Mesenchymal stem cell (in vitro differentiated cells and primary cell): ENCODE results near the gene XRRA1.

Experiments
- DNase-seq: peaks from one replicate; pipeline ENCODE4 v3.0.0-alpha.2; 2013
- H2AFZ ChIP-seq: one replicate; pipeline ENCODE4 v1.6.1; 2013; ENCODE audit warnings: low read depth, mild to moderate bottlenecking, control low read depth, inconsistent platforms, low read length, moderate library complexity
- H2AK5ac ChIP-seq: 2 replicates; pipeline ENCODE4 v1.6.1; 2013; ENCODE audit warnings: low read length, moderate library complexity, mild to moderate bottlenecking, inconsistent platforms; ENCODE audit not compliant: severe bottlenecking
- H2BK120ac ChIP-seq: one replicate; pipeline ENCODE4 v1.6.1; 2013; ENCODE audit warnings: low read depth, mild to moderate bottlenecking, inconsistent platforms, low read length, moderate library complexity
- H2BK12ac ChIP-seq, 2 experiments: one replicate each; pipeline ENCODE4 v1.6.1; 2013; ENCODE audit warnings: inconsistent platforms in 2 of 2, low read length in 2 of 2, mild to moderate bottlenecking in 2 of 2, moderate library complexity in 2 of 2, control low read depth in 1 of 2
- H2BK15ac ChIP-seq: one replicate; pipeline ENCODE4 v1.6.1; 2013; ENCODE audit warnings: mild to moderate bottlenecking, low read depth, inconsistent platforms; ENCODE audit not compliant: poor library complexity, severe bottlenecking
- H2BK5ac ChIP-seq: 2 replicates; pipeline ENCODE4 v1.6.1; 2013; ENCODE audit warnings: low read depth, mild to moderate bottlenecking, low read length, control low read depth, inconsistent platforms; ENCODE audit not compliant: poor library complexity, severe bottlenecking
- H3K14ac ChIP-seq, 2 experiments: one replicate each; pipeline ENCODE4 v1.6.1; 2013; ENCODE audit warnings: inconsistent platforms in 2 of 2, low read length in 2 of 2, control low read depth in 1 of 2, mild to moderate bottlenecking in 1 of 2, moderate library complexity in 1 of 2
- H3K18ac ChIP-seq, 2 experiments: one replicate each; pipeline ENCODE4 v1.6.1; 2013; ENCODE audit warnings: inconsistent platforms in 2 of 2, low read length in 2 of 2, control low read depth in 1 of 2, low read depth in 1 of 2, mild to moderate bottlenecking in 1 of 2
- H3K23ac ChIP-seq, 2 experiments: one replicate each; pipeline ENCODE4 v1.6.1; 2013; ENCODE audit warnings: inconsistent platforms in 2 of 2, low read length in 2 of 2, mild to moderate bottlenecking in 2 of 2, moderate library complexity in 2 of 2, control low read depth in 1 of 2
- H3K27ac ChIP-seq: 2 replicates; pipeline ENCODE4 v1.5.1; 2013; ENCODE audit warnings: mild to moderate bottlenecking, moderate library complexity, low read length, control low read depth, inconsistent platforms; ENCODE audit not compliant: poor library complexity, severe bottlenecking
- H3K27me3 ChIP-seq, 2 experiments: 2 replicates each; pipeline versions ENCODE4 v1.6.1 to v1.7.0; 2013; ENCODE audit warnings: low read length in 2 of 2, mild to moderate bottlenecking in 2 of 2, moderate library complexity in 2 of 2, control low read depth in 1 of 2, inconsistent platforms in 1 of 2; ENCODE audit not compliant: control insufficient read depth in 1 of 2, insufficient read depth in 1 of 2
- H3K36me3 ChIP-seq, 2 experiments: 2 replicates each; pipeline versions ENCODE4 v1.6.1 to v1.7.0; 2013; ENCODE audit warnings: low read length in 2 of 2, control low read depth in 1 of 2, inconsistent platforms in 1 of 2, low read depth in 1 of 2, mild to moderate bottlenecking in 1 of 2; ENCODE audit not compliant: insufficient read depth in 2 of 2, control insufficient read depth in 1 of 2
- H3K4ac ChIP-seq, 2 experiments: one replicate each; pipeline ENCODE4 v1.6.1; 2013; ENCODE audit warnings: inconsistent platforms in 2 of 2, low read length in 2 of 2, mild to moderate bottlenecking in 2 of 2, moderate library complexity in 2 of 2, control low read depth in 1 of 2, low read depth in 1 of 2
- H3K4me1 ChIP-seq: 2 replicates; pipeline ENCODE4 v1.6.1; 2013; ENCODE audit warnings: low read depth, low read length, control low read depth; ENCODE audit not compliant: control insufficient read depth, insufficient read depth
- H3K4me2 ChIP-seq: 2 replicates; pipeline ENCODE4 v1.6.1; 2013; ENCODE audit warnings: low read length, mild to moderate bottlenecking, inconsistent platforms; ENCODE audit not compliant: poor library complexity, severe bottlenecking
- H3K4me3 ChIP-seq, 2 experiments: 2 replicates each; pipeline versions ENCODE4 v1.5.1 to v1.7.0; 2013; ENCODE audit warnings: low read length in 2 of 2, mild to moderate bottlenecking in 2 of 2, control low read depth in 1 of 2, low read depth in 1 of 2; ENCODE audit not compliant: insufficient read depth in 1 of 2
- H3K79me1 ChIP-seq: replicated peaks from 2 replicates; pipeline ENCODE4 v1.6.1; 2013; ENCODE audit warnings: mild to moderate bottlenecking, control low read depth, low read length, inconsistent platforms; ENCODE audit not compliant: poor library complexity, severe bottlenecking
- H3K9ac ChIP-seq: 2 replicates; pipeline ENCODE4 v1.7.0; 2013; ENCODE audit warnings: mild to moderate bottlenecking, low read length, moderate library complexity
- H3K9me3 ChIP-seq: 2 replicates; pipeline ENCODE4 v1.7.0; 2013; ENCODE audit warnings: mild to moderate bottlenecking, low read length; ENCODE audit not compliant: control insufficient read depth
- H4K8ac ChIP-seq: one replicate; pipeline ENCODE4 v1.6.1; 2013; ENCODE audit warnings: inconsistent platforms, mild to moderate bottlenecking, low read length, moderate library complexity
- H4K91ac ChIP-seq: one replicate; pipeline ENCODE4 v1.6.1; 2013; ENCODE audit warnings: mild to moderate bottlenecking, low read length, inconsistent platforms
- WGBS: methylation state at CpG from one replicate; pipeline ENCODE4 v1.1.7; 2013; ENCODE audit warnings: mixed read lengths; 5-methylcytosine and 5-hydroxymethylcytosine counted together

Gene XRRA1

DNA sequence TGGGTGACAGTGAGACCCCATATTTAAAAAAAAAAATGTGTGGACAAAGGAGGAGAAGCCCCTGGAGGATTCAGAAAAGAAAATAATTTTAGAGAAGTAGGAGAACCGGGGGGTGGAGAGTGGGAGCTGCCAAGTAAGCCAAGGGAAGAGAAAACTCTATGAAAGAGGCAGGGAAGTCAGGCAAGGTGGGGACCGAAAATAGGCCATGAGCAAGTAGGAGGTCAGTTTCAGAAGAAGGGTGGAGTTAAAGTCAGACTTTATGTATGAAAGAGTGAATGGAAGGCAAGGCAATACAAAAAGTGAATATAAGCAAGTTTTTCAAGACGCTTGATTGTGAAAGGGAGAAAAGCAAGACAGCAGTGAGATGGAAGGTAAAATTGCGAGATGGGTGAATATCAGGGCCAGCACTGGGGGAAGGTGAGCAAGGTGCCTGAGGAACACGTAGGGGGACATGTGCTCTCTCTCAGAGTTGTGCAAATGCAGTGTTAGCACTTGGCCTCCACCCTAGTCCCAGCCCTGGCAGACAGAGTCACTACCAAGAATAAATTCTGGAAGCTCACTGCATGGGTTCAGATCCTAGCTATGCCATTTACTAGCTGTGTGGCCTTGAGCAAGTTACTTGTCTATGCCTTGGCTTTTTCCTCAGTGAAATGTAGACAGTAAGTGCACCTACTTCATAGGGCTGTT, 6.7 kb downstream of the XRRA1 start:
- H3K18ac ChIP-seq, result no peak overlapping the region
- H3K79me1 ChIP-seq, result peaks cover 2% of the 10 kb centered on the region
- no peak overlapping the region for H3K23ac ChIP-seq
- H2BK5ac ChIP-seq, result no peak overlapping the region
- no peak overlapping the region for H2AK5ac ChIP-seq
- no peak for DNase-seq
- H3K4me1 ChIP-seq, result peaks cover 6% of the 10 kb centered on the region
- H2BK120ac ChIP-seq, result no peak overlapping the region
- H3K4me3 ChIP-seq, result peak overlapping the region in 1 of 2 experiments; percentile 32
- no peaks in the 10 kb centered on the region for H3K27me3 ChIP-seq
- H2AFZ ChIP-seq, result no peak overlapping the region
- H3K4ac ChIP-seq, result no peak overlapping the region
- no peak overlapping the region for H2BK15ac ChIP-seq
- peaks cover 0 to 11% of the 10 kb centered on the region in 2 experiments for H3K36me3 ChIP-seq
- no peak overlapping the region for H4K91ac ChIP-seq
- no peak overlapping the region for H4K8ac ChIP-seq
- H3K27ac ChIP-seq, result no peak overlapping the region
- no peaks in the 10 kb centered on the region for H3K9me3 ChIP-seq
- H3K9ac ChIP-seq, result peak overlapping the region; percentile 64
- 95% methylated on average over 5 of the region's 5 CpGs for WGBS
- no peak overlapping the region for H3K14ac ChIP-seq
- H2BK12ac ChIP-seq, result no peak overlapping the region
- no peak overlapping the region for H3K4me2 ChIP-seq

DNA sequence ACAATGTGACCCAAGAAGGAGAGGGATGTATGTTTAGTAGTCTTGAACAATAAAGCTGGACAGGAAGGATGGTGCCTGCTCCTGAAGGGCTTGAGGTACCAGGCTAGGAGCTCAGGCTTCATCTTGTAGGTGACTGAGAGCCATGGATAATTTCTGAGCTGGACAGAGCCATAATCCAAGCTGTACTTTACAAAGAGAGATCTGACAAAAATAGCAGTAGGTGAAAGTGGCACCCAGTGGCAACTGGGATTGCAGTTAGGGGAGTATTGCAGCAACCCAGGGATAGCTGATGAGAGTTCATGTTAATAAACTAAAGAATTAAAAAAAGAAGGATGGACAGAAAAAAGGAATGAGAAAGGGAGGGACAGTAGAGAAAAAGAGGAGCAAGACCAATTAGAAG, 7.4 kb downstream of the XRRA1 start:
- H3K23ac ChIP-seq, result no peak overlapping the region
- H3K27me3 ChIP-seq, result no peaks in the 10 kb centered on the region
- H2AK5ac ChIP-seq, result no peak overlapping the region
- H2BK120ac ChIP-seq, result no peak overlapping the region
- peaks cover 3 to 16% of the 10 kb centered on the region in 2 experiments for H3K36me3 ChIP-seq
- no peak overlapping the region for H2BK15ac ChIP-seq
- no peak overlapping the region for H3K9ac ChIP-seq
- no peak overlapping the region for H2AFZ ChIP-seq
- H4K91ac ChIP-seq, result no peak overlapping the region
- H3K4me2 ChIP-seq, result no peak overlapping the region
- peaks cover 2% of the 10 kb centered on the region for H3K79me1 ChIP-seq
- no peak for DNase-seq
- H3K18ac ChIP-seq, result no peak overlapping the region
- H4K8ac ChIP-seq, result no peak overlapping the region
- H2BK12ac ChIP-seq, result no peak overlapping the region
- H3K4me3 ChIP-seq, result no peak overlapping the region
- peaks cover 6% of the 10 kb centered on the region for H3K4me1 ChIP-seq
- H3K9me3 ChIP-seq, result no peaks in the 10 kb centered on the region
- no peak overlapping the region for H3K27ac ChIP-seq
- no peak overlapping the region for H3K4ac ChIP-seq
- no peak overlapping the region for H3K14ac ChIP-seq
- H2BK5ac ChIP-seq, result no peak overlapping the region

- no peak overlapping the region for H2AFZ ChIP-seq
- no peak overlapping the region for H2BK120ac ChIP-seq
- H3K4ac ChIP-seq, result no peak overlapping the region
- peaks cover 2% of the 10 kb centered on the region for H3K4me1 ChIP-seq
- H3K79me1 ChIP-seq, result no peaks in the 10 kb centered on the region
- no peak overlapping the region for H2BK15ac ChIP-seq
- no peaks in the 10 kb centered on the region for H3K9me3 ChIP-seq
- H2BK12ac ChIP-seq, result no peak overlapping the region
- peaks cover 7 to 48% of the 10 kb centered on the region in 2 experiments for H3K36me3 ChIP-seq
- H3K23ac ChIP-seq, result no peak overlapping the region
- no peak overlapping the region for H3K14ac ChIP-seq
- H4K91ac ChIP-seq, result no peak overlapping the region
- no peak overlapping the region for H2BK5ac ChIP-seq
- H3K18ac ChIP-seq, result no peak overlapping the region
- H3K27me3 ChIP-seq, result no peaks in the 10 kb centered on the region
- no peak overlapping the region for H3K27ac ChIP-seq
- peak; percentile 37 for DNase-seq
- no peak overlapping the region for H4K8ac ChIP-seq
- no peak overlapping the region for H3K4me2 ChIP-seq
- H2AK5ac ChIP-seq, result no peak overlapping the region
- H3K4me3 ChIP-seq, result no peak overlapping the region
- no peak overlapping the region for H3K9ac ChIP-seq
- WGBS, result 74% methylated on average over 2 of the region's 5 CpGs
Measured at GRCh38 chr11:74937696-74938475, 11.0 kb downstream of the XRRA1 start.

- Histone ChIP-seq H3K4ac (no peak overlapping the region), H3K4me2 (no peak overlapping the region), H4K8ac (no peak overlapping the region), H3K27me3 (no peaks in the 10 kb centered on the region), H3K23ac (no peak overlapping the region), H3K4me1 (peaks cover 3% of the 10 kb centered on the region), H3K14ac (no peak overlapping the region), H4K91ac (no peak overlapping the region), H3K18ac (no peak overlapping the region), H3K27ac (no peak overlapping the region), H2BK5ac (no peak overlapping the region), H3K4me3 (no peak overlapping the region), H2BK120ac (no peak overlapping the region), H3K9me3 (no peaks in the 10 kb centered on the region), H2BK15ac (no peak overlapping the region), H2AK5ac (no peak overlapping the region), H2AFZ (no peak overlapping the region), H3K36me3 (peaks cover 7 to 48% of the 10 kb centered on the region in 2 experiments), H3K79me1 (no peaks in the 10 kb centered on the region), H3K9ac (no peak overlapping the region), H2BK12ac (no peak overlapping the region)
- 96% methylated on average over 3 of the region's 5 CpGs for WGBS
- no peak for DNase-seq
Measured at GRCh38 chr11:74936976-74937375, 11.9 kb downstream of the XRRA1 start.
